HUDEP-2 (cell line): ENCODE data around the gene WBP2NL.
"Not testable (repeated sequence)": the region's sequence is repeated elsewhere in the genome, so short reads cannot be mapped to it uniquely, and the experiment has no call there.

Experiments
- DNase-seq, 76 experiments: peaks; one replicate each; lab custom pipeline; 2025; ENCODE audit not compliant: unreplicated experiment in 76 of 76; lab: John Stamatoyannopoulos, UW

Gene WBP2NL, protein sequence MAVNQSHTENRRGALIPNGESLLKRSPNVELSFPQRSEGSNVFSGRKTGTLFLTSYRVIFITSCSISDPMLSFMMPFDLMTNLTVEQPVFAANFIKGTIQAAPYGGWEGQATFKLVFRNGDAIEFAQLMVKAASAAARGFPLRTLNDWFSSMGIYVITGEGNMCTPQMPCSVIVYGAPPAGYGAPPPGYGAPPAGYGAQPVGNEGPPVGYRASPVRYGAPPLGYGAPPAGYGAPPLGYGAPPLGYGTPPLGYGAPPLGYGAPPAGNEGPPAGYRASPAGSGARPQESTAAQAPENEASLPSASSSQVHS

DNA sequence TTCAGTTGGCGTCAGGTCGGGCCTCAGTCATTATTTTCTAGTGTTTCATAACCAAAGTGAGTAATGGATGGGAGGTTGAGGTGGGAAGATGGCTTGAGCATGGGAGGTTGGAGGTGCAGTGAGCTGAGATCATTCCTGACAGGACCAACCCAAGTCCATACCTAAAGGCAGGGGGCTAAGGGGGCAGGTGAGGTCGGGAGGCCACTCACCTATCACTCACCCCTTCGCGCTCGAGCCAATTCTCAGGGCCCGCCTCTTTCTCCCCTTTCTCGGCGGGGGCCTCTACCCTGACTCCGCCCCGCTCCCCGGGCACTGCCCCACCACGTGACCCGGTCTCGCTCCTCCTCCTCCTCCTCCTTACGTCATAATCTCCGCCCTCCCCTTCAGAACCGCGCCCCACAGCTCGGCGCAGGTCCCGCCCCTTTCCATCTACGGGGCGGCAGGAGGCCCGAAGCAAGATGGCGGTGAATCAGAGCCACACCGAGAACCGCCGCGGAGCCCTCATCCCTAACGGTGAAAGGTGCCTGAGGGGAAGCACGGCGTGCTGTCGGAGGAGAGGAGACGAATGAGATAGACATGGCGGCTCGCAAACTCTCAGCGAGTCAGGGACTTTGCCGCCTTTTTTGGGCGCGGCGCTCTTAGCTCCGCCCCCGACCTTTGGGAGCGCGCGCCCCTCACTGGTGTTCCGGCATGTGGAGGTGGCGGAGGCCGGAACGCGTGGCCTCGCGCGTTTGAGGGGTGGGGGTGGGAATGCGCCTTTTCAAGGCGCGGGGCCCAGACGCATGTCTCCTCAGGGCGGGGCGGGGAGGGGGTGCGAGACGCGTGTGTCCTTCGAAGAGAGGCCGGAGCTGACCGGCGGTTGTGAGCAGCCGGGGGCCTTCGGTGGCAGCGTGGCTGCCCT is at the start of gene WBP2NL:
Gene WBP2NL, plus strand, starts transcription at position 428 of the 901 bp plus-strand sequence. Its CDS starts 31 bp downstream, at position 459.
- peak in 70 of 76 experiments; percentile 3 to 85 (median 66) for DNase-seq

GRCh38 chr22:41948928-41949296 is 49.7 kb upstream of the WBP2NL start:
- DNase-seq, result not testable (repeated sequence)

- DNase-seq, result no peak
Observed at GRCh38 chr22:41949297-41949965, 49.2 kb upstream of the WBP2NL start.

GRCh38 chr22:41951898-41952474 is 46.6 kb upstream of the WBP2NL start, which contains the start of gene SMIM45:
SMIM45 (plus strand) TSS chr22:41952150.
- peak in 2 of 76 experiments; percentile 7 to 26 for DNase-seq

DNA sequence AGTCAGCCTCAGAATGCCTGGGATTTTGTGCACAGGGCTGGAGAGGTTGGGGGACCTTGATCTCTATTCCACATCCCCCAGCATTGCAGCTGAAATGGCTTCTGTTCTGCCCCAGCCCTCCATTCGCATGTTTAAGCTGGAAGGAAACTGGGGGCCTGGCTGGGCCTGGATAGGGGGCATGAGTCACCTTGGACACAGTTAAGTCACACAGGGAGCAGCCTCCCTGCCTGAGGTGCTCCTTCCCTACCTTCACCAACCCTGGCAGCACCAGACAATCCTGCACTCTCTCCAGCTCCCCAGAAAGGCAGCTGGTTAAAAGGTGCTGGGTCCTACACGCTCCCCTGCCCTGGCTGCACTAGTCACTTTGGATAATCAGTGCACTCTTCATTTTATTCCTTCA is 45.9 kb upstream of the WBP2NL start:
- DNase-seq, result no peak

GRCh38 chr22:41957941-41958556 is 40.5 kb upstream of the WBP2NL start:
- no peak for DNase-seq

DNA sequence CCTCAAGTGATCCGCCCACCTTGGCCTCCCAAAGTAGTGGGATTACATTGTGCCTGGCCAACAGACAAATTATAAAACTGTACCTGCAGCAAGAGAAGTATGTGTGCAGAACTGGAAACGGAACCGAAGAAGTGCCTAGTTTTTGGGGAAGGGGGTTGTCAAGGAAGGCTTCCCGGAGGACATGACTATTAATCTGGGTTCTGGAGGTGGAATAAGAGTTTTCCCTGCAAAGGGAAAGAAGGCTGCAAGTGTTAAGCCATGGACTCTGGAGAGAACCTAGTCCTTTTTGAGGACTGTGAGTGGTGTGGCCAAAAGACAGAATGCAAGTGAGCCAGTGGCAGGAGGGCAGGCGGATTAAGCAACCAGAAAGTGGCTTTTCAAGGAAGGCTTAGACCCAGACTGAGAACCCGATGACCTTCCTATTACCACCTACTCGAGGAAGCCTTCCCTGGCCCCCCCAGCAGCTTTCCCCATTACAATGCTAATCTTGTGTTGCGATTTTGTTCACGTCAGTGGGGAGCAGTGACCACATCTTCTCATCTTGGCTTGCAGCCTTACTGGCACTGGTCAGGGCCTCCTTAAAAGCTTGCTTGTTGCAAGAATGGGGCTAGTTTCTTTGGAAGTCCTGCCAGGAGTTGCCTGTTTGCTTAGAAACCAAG is 35.0 kb upstream of the WBP2NL start:
- DNase-seq, result no peak

GRCh38 chr22:41964112-41964491 is 34.5 kb upstream of the WBP2NL start:
- no peak for DNase-seq

DNA sequence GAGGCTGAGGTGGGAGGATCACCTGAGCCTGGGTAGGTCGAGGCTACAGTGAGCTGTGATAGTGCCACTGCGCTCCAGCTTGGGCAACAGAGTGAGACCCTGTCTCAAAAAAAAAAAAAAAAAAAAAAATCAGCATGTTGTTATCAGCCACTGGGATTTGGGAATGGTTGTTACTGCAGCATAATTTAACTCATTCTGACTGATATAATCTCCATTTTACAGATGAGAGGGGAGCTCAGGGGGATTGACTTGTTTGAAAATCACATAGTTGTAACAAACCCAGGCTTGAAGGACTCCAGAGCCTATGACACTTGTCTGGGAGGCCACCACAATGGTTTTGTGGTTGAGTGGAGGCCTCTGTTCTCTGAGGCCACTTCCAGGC is 32.4 kb upstream of the WBP2NL start:
- DNase-seq, result no peak

GRCh38 chr22:41966607-41967240 is 31.9 kb upstream of the WBP2NL start:
- DNase-seq, result peak in 54 of 76 experiments; percentile 9 to 75 (median 46)

DNA sequence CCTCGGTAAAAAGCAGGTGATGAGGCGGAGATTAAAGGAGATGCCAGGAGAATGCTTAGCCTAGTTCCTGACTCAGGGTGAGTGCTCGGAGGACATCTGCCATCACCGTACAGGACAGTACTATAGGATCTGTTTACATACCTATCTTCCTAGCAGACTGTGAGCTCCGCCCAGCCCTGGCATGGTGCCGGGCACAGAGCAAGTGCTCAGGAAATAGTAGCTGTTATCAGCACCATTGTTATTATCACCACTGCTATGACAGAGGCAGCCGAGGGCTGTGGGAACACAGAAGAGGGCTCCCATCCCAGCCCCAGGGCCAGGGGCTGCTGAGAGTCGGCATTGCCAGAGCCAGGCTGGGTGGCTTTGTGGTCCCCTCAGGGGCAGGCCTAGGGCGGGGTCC is 30.0 kb upstream of the WBP2NL start:
- peak in 75 of 76 experiments; percentile 19 to 91 (median 77) for DNase-seq

DNA sequence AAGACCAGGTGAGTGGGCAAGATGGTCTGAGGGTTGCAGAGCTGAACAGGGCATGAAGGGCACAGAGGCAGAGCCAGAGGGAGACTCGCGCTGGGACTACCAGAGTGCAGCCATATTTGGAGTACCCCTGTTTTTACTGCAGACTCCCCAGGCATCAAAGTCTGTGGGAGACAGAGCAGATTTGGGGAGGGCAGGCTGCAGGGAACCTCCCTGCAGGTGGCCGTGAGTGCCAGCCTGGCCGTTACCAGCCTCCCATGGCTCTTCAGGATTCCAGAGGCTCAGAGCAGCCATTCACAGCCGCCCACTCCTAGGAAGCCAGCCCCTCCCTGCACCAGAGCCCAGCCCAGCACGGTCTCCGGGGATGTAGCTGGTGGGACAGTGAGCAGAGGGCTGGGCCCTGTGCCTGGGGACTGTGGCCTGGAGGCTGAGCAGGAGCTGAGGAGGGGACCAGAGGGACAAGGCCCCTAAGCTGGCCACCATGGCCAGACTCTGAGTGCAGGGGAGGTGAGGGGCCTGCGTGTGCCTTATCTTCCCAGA is 29.4 kb upstream of the WBP2NL start, which contains the start of gene SEPTIN3:
Gene SEPTIN3, plus strand, starts transcription at position 334 of the 537 bp plus-strand sequence. CDS start 2,050 bp downstream, outside the sequence.
- DNase-seq, result peak in 2 of 76 experiments; percentile 23 to 30

GRCh38 chr22:41970601-41971000 is 28.0 kb upstream of the WBP2NL start:
- peak in 46 of 76 experiments; percentile 15 to 70 (median 38) for DNase-seq

DNA sequence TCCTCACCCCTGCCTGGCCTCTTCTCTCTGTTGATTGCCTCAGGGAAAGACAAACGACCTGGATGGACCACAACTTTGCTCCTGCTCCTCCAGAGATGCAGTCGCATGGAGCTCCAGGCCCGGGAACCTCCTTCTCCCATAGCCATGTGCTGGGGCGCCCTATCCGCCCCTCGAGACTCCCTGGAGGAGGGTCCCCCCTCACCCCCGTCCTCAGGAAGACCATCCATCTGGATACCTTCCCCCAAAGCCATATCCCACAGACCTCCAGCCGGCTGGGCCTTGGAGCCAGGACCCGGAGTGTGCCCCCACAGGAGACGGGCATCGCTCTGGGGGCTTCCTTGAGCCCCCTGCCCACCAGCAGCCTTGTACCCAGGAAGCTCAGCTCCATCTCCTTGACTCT is 27.2 kb upstream of the WBP2NL start:
- no peak for DNase-seq

DNA sequence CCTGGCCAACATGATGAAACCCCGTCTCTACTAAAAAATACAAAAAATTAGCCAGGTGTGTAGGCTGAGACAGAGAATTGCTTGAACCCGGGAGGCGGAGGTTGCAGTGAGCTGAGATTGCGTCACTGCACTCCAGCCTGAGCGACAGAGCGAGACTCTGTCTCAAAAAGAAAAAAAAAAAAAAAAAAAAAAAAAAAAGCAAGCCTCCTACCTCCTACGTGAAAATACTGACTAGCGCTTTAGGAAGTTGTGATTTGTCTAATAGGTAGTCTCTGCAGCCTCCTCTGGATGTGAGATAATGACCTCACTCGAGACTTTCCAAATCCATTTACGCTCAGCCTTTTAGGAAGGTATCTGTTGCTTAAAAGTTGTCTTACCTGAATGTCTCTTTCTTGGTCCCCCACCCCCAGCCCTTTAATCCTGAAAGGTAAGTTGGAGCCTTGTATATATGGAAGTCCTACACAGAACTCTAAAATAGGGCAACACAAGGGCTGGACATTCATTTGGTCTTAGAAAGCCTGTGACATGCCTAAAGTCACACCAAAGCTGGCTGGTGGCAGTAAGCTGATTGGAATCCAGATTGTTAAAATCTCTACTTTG is 23.8 kb upstream of the WBP2NL start:
- DNase-seq, result no peak

GRCh38 chr22:41975299-41976069 is 23.1 kb upstream of the WBP2NL start:
- no peak for DNase-seq

DNA sequence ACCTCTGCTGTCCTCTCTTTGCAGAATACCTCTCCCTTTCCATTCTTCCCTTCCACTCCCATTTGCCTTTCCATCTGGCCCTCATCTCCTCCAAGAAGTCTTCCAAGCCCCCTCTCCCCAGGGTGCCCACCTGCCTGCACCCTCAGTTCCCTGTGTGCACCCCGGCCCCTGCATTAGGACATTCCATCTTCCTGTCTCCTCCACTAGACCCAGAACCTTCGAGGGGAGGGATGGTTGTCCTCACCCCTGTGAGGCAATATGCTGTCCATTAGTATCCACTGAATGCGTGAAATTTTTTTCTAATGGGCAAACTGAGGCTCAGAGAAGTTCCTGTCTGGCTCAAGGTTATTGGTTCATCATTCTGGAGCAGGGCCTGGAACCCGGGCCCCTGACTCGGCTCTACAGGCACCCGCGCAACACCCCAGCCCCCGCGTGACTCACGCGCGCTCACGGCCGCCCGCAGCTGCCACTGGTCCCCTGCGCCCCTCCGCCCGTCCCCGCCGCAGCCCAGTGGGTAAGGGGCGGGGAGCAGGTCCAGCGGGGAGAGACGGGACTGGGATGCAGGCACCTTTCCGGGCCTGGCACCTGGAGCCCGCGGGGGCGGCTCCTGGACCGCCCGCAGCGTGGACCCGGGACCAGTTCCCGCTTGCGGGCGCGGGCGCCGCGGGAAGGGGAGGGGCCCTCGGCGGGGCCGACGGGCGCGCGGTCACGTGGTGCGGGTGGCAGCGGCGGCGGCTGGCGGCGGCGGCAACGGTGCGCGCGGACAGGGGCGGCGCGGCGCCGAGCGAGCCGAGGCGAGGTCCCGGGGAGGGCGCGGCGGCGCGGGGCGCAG is 22.3 kb upstream of the WBP2NL start:
- no peak for DNase-seq
